Measurements from ENCODE around the gene RFTN2. TPM values are rescaled to one million over a fixed set of nuclear protein-coding genes. Genes with fewer than 3 reads are reported as not detected.
A peak's percentile ranks its signal among the peaks of the same experiment; 100 is the strongest.
"Not testable (repeated sequence)": the region's sequence is repeated elsewhere in the genome, so short reads cannot be mapped to it uniquely, and the experiment has no call there.

The RFTN2 gene
- total RNA-seq, 1 experiment from 2014 or later: 0.07 TPM

- H3K27me3 ChIP-seq, DNase-seq, H3K36me3 ChIP-seq, H3K9me3 ChIP-seq, H3K4me3 ChIP-seq: not testable (repeated sequence)
Observed at GRCh38 chr2:197587255-197587654, 88.1 kb downstream of the RFTN2 start.

DNA sequence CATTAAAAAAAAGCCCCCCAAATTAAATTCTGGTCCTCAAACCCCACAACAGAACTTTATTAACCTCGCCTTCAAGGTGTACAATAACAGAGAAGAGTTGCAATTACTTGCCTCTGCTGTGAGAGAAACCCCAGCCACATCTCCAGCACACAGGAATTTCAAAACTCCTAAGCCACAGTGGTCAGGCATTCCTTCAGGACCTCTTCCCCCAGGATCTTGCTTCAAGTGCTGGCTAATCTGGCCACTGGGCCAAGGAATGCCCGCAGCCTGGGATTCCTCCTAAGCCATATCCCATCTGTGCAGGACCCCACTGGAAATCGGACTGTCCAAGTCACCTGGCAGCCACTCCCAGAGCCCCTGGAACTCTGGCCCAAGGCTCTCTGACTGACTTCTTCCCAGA lies 95.2 kb downstream of the RFTN2 start:
- H3K36me3 ChIP-seq, H3K4me3 ChIP-seq, H3K27me3 ChIP-seq, H3K9me3 ChIP-seq, DNase-seq: not testable (repeated sequence)

- not testable (repeated sequence) for H3K27me3 ChIP-seq, H3K36me3 ChIP-seq, H3K9me3 ChIP-seq, DNase-seq, H3K4me3 ChIP-seq
Observed at GRCh38 chr2:197578294-197578693, 97.1 kb downstream of the RFTN2 start.

- no peak for DNase-seq
- no peak overlapping the region for H3K4me3 ChIP-seq
- peaks cover 6% of the 10 kb centered on the region for H3K36me3 ChIP-seq
- no peaks in the 10 kb centered on the region for H3K27me3 ChIP-seq
- H3K9me3 ChIP-seq: peaks cover 11% of the 10 kb centered on the region
Observed at GRCh38 chr2:197577446-197577845, 97.9 kb downstream of the RFTN2 start.

DNA sequence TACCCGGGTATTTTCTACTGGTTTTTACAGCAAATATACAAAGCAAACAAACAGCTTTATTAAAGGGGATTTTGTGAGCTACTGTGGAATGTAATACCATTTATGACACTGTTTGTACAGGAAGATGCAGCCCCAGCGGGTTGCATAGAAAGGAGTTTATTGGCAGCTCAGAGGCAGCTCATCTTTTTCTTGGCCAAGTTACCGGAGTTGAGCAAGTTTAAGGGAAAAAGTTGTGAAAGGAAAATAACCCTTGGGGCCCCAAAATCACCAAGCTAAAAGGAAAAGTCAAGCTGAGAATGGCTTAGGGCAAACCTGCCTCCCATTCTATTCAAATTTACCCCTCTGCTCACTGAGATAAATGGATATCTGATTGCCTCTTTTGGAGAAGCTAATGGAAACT lies 98.8 kb downstream of the RFTN2 start:
- DNase-seq: peak; percentile 66
- H3K9me3 ChIP-seq: peaks cover 11% of the 10 kb centered on the region
- H3K36me3 ChIP-seq: peaks cover 14% of the 10 kb centered on the region
- H3K4me3 ChIP-seq: no peak overlapping the region
- no peaks in the 10 kb centered on the region for H3K27me3 ChIP-seq

DNA sequence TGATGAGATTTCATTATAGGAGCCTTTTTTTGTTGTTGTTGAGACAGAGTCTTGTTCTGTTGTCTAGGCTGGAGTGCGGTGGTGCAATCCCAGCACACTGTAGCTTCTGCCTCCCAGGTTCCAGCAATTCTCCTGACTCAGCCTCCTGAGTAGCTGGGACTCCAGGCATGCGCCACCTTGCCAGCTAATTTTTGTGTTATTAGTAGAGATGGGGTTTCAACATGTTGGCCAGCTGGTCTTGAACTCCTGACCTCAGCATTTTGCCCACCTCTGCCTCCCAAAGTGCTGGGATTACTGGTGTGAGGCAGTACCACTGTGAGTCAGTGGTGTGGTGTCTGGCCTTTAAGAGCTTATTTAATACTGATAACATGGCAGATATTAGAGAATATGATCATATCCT lies 99.4 kb downstream of the RFTN2 start:
- Histone ChIP-seq H3K4me3 (no peak overlapping the region), H3K36me3 (peaks cover 17% of the 10 kb centered on the region), H3K9me3 (peaks cover 11% of the 10 kb centered on the region), H3K27me3 (no peaks in the 10 kb centered on the region)
- peak; percentile 83 for DNase-seq

GRCh38 chr2:197573608-197574007 lies 101.8 kb downstream of the RFTN2 start:
- H3K4me3 ChIP-seq: no peak overlapping the region
- H3K36me3 ChIP-seq: peaks cover 17% of the 10 kb centered on the region
- DNase-seq: no peak
- H3K9me3 ChIP-seq: peaks cover 11% of the 10 kb centered on the region
- H3K27me3 ChIP-seq: no peaks in the 10 kb centered on the region

- peak; percentile 26 for DNase-seq
- peaks cover 11% of the 10 kb centered on the region for H3K9me3 ChIP-seq
Observed at GRCh38 chr2:197571627-197572271, 103.6 kb downstream of the RFTN2 start.

DNA sequence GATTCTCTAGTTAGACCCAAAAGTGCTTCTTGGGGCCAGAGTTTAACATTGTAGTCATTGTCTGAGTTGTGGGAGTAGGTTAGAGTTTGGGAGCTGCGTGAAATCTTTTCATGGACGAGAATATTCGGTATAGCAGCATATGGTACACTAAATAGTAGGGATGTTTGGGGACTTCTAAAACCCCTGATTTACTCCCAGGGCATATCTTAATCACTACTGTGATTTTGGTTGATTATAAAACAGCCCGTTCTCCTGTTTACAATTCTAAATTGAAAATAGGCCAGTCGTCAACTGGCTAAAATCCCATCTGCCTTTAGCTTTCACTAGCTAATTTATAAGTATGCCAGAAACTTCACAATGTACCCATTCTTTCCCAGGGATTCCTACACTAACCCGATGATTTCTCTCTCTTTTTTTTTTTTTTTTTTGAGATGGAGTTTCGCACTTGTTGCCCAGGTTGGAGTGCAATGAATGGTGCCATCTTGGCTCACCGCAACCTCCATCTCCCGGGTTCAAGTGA lies 115.2 kb downstream of the RFTN2 start:
- Histone ChIP-seq H3K27me3 (no peaks in the 10 kb centered on the region), H3K9me3 (no peaks in the 10 kb centered on the region)

More at GRCh38 chr2:197571627-197572271, 103.6 kb downstream of the RFTN2 start:
- peaks cover 19% of the 10 kb centered on the region for H3K36me3 ChIP-seq
- no peak overlapping the region for H3K4me3 ChIP-seq
- H3K27me3 ChIP-seq: no peaks in the 10 kb centered on the region

DNA sequence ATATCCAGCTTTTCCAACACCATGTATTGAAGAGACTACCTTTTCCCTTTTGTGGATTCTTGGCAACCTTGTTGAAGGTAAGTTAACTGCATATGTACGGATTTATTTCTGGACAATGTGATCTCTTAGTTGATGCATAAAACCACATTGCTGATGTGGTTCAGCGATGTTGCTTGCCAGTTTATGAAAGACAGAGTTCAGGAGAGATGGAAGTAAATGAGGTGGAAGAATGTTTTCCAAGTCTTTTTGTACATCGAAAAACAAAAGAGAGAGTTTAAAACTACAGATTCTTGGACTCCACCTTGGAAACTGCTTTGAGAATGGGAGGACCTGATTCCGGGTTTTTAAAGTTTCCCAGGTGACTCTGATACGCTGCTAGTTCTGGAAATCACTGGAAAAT lies 115.7 kb downstream of the RFTN2 start:
- DNase-seq: no peak
- H3K9me3 ChIP-seq: no peaks in the 10 kb centered on the region
- no peaks in the 10 kb centered on the region for H3K27me3 ChIP-seq
- H3K36me3 ChIP-seq: peaks cover 18% of the 10 kb centered on the region
- H3K4me3 ChIP-seq: no peak overlapping the region

More for the DNA sequence above, 115.2 kb downstream of the RFTN2 start:
- Histone ChIP-seq H3K4me3 (no peak overlapping the region), H3K36me3 (peaks cover 18% of the 10 kb centered on the region)
- no peak for DNase-seq

DNA sequence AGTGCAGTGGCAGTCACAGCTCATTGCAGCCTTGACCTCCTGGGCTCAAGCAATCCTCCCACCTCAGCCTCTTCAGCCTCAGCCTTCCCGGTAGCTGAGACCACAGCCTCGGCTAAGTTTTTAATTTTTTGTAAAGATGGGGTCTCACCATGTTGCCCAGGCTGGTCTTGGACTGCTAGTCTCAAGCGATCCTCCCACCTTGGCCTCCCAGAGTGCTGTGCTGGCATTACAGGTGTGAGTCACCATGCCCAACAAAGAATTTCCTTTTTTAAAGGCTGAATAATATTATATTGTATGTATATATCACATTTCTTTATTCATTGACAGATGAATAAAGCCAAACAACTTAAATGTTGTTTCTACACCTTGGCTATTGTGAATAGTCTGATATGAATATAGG lies 117.0 kb downstream of the RFTN2 start:
- Histone ChIP-seq H3K9me3 (no peaks in the 10 kb centered on the region), H3K27me3 (no peaks in the 10 kb centered on the region), H3K4me3 (no peak overlapping the region), H3K36me3 (peaks cover 24% of the 10 kb centered on the region)
- DNase-seq: no peak

DNA sequence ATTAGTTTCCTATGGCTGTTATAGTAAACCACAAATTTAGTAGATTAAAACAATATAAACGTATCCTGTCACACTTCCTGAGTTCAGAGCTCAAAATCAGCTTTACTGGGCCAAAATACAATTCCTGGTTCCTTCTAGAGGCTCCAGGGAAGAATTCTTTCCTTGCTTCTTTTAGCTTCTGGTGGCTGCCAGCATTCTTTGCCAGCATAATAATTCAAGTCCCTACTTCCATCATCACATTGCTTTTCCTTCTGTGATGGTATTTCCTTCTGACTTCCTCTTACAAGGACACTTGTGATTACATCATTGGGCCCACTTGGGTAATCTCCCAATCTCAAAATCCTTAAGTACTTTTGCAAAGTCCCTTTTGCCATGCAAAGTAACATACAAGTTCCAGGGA lies 118.9 kb downstream of the RFTN2 start:
- no peak overlapping the region for H3K4me3 ChIP-seq
- peaks cover 28% of the 10 kb centered on the region for H3K36me3 ChIP-seq
- no peaks in the 10 kb centered on the region for H3K9me3 ChIP-seq
- H3K27me3 ChIP-seq: no peaks in the 10 kb centered on the region
- DNase-seq: no peak

GRCh38 chr2:197555467-197555866 lies 119.9 kb downstream of the RFTN2 start:
- DNase-seq: no peak
- Histone ChIP-seq H3K4me3 (no peak overlapping the region), H3K9me3 (no peaks in the 10 kb centered on the region), H3K36me3 (peaks cover 36% of the 10 kb centered on the region), H3K27me3 (no peaks in the 10 kb centered on the region)

DNA sequence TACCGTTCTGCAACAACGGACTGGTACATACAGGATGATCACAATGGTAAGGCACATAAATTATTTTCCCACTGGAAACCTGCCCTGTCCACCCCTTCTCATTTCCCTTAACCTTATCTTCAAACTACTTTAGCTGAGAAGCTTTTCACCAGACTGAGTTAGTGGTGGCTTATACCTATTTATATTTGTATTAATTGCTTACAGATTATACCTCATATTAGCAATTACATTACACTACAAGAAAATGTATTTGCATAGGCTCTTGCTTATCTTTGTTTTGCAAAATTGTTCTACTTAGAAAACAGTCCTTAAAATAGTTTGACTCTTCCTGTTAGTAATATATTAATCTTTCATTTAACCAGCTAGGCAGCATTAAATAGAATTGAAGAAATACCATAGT lies 124.1 kb downstream of the RFTN2 start:
- H3K36me3 ChIP-seq: peaks cover 47% of the 10 kb centered on the region
- DNase-seq, H3K9me3 ChIP-seq, H3K4me3 ChIP-seq, H3K27me3 ChIP-seq: not testable (repeated sequence)

GRCh38 chr2:197548582-197548981 lies 126.8 kb downstream of the RFTN2 start:
- no peak for DNase-seq
- Histone ChIP-seq H3K4me3 (no peak overlapping the region), H3K9me3 (no peaks in the 10 kb centered on the region), H3K27me3 (no peaks in the 10 kb centered on the region), H3K36me3 (peaks cover 59% of the 10 kb centered on the region)

DNA sequence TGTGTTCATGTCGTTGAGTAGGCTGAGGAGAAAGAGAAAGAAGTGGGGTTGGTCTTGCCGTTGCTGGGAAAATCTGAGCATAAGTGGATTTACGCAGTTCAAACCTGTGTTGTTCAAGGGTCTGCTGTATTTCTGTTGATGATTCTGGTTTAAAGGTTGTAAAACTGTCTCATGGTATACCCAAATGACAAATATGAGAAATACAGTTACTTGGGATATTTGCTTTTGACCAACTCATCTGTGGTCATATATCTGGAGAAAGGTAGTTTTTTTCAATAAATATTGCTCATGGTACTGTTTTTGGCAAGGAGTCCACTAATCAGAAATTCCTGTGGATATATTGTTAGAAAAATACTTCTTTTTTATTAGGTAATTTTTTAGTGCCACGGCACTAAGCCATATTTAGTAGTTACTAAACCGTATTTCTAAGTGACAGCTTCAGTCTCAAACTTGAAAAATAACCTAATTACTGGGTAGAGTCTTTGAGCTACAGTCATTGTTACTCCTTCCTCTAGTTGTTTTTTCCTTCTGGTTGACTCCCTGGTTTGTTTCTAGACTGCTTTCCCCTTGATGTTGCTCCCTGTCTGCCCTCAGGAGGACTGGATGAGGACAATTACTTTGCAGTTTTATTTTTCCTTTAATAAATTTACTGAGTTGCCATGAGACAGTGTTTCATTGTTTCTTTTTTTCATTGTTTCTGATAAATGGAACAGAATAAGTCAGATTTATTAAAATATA lies 128.1 kb downstream of the RFTN2 start:
- no peaks in the 10 kb centered on the region for H3K9me3 ChIP-seq
- no peaks in the 10 kb centered on the region for H3K27me3 ChIP-seq
- DNase-seq: no peak
- no peak overlapping the region for H3K4me3 ChIP-seq
- peaks cover 60% of the 10 kb centered on the region for H3K36me3 ChIP-seq

- Histone ChIP-seq H3K4me3 (no peak overlapping the region), H3K36me3 (peaks cover 64% of the 10 kb centered on the region), H3K9me3 (no peaks in the 10 kb centered on the region), H3K27me3 (no peaks in the 10 kb centered on the region)
- no peak for DNase-seq
Observed at GRCh38 chr2:197543206-197543605, 132.2 kb downstream of the RFTN2 start.

DNA sequence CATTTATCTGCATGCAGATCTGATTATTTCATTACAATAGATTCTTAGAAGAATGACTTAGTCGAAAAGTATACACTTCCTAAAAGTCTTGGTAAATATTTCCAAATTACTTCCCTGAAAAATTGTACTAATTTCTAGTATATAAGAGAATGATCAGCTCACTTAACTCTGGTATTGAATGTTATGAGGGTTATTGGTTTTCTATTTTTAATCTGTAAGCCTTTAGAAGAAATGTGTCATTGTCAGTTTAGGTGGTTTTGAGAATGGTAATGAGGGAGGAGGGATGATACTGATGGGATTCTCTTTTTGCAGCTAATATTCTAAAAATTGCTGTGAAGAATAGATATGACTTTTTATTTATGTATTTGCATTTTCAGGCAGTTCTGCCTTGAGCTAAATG lies 135.7 kb downstream of the RFTN2 start:
- no peaks in the 10 kb centered on the region for H3K27me3 ChIP-seq
- no peak overlapping the region for H3K4me3 ChIP-seq
- peaks cover 69% of the 10 kb centered on the region for H3K36me3 ChIP-seq
- DNase-seq: no peak
- no peaks in the 10 kb centered on the region for H3K9me3 ChIP-seq
